GM10847 (cell line): ENCODE results near the gene ALG10.

Experiments used
- POLR2A ChIP-seq: IDR thresholded peaks from 2 replicates; pipeline ENCODE4 v1.6.1; 2011; ENCODE audit not compliant: insufficient read length; ENCODE audit errors: extremely low read depth

ALG10 gene

GRCh38 chr12:34022079-34022830 lies at the start of gene ALG10:
ALG10 (plus strand) TSS chr12:34022496; CDS start chr12:34022600, 104 bp downstream.
- TF ChIP-seq POLR2A = peak; percentile 62

- TF ChIP-seq POLR2A = no peak
These were observed 44.4 kb upstream of the ALG10 start for GRCh38 chr12:33977887-33978286.

- TF ChIP-seq POLR2A = no peak
These were observed 34.0 kb upstream of the ALG10 start for GRCh38 chr12:33988197-33988805.

GRCh38 chr12:33988913-33989312 lies 33.4 kb upstream of the ALG10 start:
- no peak for TF ChIP-seq POLR2A

- TF ChIP-seq POLR2A = no peak
These were observed 27.2 kb upstream of the ALG10 start for GRCh38 chr12:33994857-33995808.

GRCh38 chr12:34016361-34016760 lies 5.9 kb upstream of the ALG10 start:
- no peak for TF ChIP-seq POLR2A

GRCh38 chr12:34021071-34021470 lies 1.2 kb upstream of the ALG10 start:
- TF ChIP-seq POLR2A = no peak

GRCh38 chr12:34030591-34030990 lies 8.3 kb downstream of the ALG10 start:
- TF ChIP-seq POLR2A = no peak

- TF ChIP-seq POLR2A = no peak
These were observed 11.5 kb downstream of the ALG10 start for GRCh38 chr12:34033628-34034296.

GRCh38 chr12:34046570-34046969 lies 24.3 kb downstream of the ALG10 start:
- TF ChIP-seq POLR2A = no peak

- TF ChIP-seq POLR2A = no peak
These were observed 26.4 kb downstream of the ALG10 start for GRCh38 chr12:34048714-34049113.

GRCh38 chr12:34051486-34051885 lies 29.2 kb downstream of the ALG10 start:
- TF ChIP-seq POLR2A = no peak

- no peak for TF ChIP-seq POLR2A
These were observed 32.6 kb downstream of the ALG10 start for GRCh38 chr12:34054938-34055337.
